ENCODE data around the gene SYT8.
"Not testable (repeated sequence)": the region's sequence is repeated elsewhere in the genome, so short reads cannot be mapped to it uniquely, and the experiment has no call there.

The SYT8 gene

DNA sequence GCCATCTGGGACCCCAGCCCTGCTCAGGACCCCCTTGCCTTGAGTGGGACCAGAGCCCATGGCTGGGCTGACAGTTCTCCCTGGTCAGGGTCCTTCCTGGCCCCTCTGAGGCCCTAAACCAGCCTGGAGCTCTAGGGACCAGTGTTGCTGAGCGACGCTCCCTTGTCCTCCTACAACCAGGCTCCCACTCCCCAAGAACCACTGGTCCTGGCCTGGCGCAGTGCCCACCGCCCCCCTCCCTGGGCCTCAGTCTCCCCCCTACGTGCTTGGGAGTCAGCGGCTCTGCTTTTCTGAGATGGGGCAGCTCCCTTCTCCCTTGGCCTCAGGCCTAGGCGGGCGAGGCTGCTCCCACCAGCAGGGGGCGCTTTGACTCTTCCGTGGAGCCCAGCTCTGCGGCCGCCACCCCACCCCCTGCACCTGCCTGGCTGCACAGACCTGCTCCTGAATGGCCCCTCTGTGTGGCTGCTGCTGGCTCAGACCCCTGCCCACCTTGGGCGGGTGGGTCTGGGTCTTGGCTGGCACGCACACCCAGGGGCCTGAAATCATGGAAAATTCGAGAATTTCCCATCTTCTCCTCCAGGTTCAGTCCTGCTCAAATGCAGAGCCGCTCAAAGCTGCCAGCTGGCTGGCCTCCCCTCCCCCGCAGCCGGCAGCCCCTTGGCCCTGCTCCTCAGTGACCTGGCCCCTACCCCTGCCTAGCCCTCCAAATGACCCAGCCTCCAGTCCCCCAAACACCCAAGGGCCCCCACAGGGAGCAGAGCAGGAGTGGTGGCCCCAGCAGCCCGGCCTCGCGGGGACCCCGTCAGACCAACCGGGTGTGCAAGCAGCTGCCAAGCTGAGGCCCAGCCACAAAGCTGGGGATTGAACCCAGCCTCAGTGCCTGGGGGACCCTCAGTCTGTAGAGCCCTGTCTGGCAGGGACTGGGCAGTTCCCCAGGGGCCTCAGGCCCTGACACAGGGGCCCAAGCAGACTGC, 47.8 kb downstream of the SYT8 start:
- TF ChIP-seq, protein P1, sequence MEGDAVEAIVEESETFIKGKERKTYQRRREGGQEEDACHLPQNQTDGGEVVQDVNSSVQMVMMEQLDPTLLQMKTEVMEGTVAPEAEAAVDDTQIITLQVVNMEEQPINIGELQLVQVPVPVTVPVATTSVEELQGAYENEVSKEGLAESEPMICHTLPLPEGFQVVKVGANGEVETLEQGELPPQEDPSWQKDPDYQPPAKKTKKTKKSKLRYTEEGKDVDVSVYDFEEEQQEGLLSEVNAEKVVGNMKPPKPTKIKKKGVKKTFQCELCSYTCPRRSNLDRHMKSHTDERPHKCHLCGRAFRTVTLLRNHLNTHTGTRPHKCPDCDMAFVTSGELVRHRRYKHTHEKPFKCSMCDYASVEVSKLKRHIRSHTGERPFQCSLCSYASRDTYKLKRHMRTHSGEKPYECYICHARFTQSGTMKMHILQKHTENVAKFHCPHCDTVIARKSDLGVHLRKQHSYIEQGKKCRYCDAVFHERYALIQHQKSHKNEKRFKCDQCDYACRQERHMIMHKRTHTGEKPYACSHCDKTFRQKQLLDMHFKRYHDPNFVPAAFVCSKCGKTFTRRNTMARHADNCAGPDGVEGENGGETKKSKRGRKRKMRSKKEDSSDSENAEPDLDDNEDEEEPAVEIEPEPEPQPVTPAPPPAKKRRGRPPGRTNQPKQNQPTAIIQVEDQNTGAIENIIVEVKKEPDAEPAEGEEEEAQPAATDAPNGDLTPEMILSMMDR (conservative IDR thresholded peaks at IDR 0.05; ENCODE audit: low read depth, low read length), result peak; percentile 88
- H3K4me3 ChIP-seq (ENCODE audit: low read length), result no peak overlapping the region
- DNase-seq (ENCODE audit: low read depth), result no peak

DNA sequence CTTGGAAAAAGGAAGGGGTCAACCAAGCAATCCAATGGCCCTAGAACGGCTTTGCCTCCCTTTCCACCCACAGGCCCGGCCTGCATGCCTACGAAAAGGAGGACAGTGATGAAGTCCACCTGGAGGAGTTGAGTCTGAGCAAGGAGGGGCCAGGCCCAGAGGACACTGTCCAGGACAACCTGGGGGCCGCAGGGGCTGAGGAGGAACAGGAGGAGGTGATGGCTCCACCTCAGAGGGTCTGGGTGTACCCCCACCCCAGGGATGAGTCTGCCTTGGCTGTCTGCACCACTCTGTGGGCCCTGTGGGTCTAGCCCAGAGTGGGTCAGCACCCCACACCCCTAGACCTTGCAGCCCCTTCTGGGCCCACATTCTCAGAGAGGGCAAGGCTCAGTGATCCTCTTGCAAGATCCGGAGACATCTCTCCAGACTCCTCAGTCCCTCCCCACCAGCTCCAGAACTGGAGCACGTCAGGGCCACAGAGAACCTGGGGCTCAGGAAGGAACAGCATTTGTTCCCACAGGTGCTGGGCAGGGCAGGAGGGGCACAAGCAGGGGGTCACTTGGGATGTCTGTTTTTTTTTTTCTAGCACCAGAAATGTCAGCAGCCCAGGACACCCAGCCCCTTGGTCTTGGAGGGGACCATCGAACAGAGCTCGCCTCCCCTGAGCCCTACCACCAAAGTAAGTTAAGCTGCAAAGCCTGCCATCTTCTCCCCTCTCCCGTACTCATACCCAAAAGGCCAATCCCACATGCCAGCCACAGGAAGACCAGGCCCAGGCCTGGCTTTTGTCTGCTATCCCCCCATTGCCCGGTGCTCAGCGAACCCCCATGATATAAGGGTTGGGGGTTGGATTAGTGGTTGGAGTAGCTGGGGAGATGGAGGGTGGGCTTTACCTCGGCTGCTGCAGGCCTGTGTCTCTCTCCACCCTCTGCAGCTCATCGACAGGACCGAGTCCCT, 48.8 kb downstream of the SYT8 start:
- no peak for DNase-seq (ENCODE audit: low read depth)
- no peak overlapping the region for H3K4me3 ChIP-seq (ENCODE audit: low read length)
- TF ChIP-seq, protein P1 (conservative IDR thresholded peaks at IDR 0.05; ENCODE audit: low read depth, low read length), result no peak

DNA sequence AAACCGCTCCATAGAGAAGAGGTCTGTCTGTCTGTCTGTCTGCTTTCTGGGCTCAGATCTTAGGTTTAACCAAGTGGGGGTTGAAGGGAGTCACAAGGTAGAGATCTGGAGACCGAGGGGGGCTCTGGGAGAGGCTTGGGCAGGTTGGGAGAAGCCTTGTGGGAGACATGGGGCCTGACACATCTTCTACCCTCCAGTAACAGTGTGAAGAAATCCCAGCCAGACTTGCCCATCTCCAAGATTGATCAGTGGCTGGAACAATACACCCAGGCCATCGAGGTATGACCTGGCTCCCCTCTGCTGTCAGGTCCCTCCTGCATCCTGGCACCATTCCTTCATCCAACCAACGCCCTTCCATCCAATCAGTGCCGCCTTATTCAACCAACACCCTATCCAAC, 49.5 kb downstream of the SYT8 start:
- no peak overlapping the region for H3K4me3 ChIP-seq (ENCODE audit: low read length)
- DNase-seq (ENCODE audit: low read depth), result no peak
- TF ChIP-seq, protein P1 (conservative IDR thresholded peaks at IDR 0.05; ENCODE audit: low read depth, low read length), result no peak

DNA sequence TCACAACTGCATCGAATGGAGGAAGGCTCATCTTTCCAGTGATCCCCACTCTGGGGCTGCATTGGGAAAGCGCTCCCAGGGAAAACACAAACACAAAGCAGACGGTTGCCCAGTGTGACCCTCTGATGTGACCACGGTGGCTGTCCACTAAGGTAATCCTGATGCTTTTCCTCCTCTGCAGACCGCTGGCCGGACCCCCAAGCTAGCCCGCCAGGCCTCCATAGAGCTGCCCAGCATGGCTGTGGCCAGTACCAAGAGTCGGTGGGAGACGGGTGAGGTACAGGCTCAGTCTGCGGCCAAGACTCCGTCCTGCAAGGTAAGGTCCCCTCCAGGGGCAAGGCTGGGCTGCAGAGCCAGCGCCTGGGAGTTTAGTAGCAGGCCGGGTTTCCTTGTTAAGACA, 51.8 kb downstream of the SYT8 start:
- DNase-seq (ENCODE audit: low read depth); H3K4me3 ChIP-seq (ENCODE audit: low read length): not testable (repeated sequence)
